ENCODE results near the gene RADIL.

Gene RADIL

GRCh38 chr7:4783762-4784351 lies 99.7 kb downstream of the RADIL start:
- no peak for TF ChIP-seq CTCF (IDR thresholded peaks at IDR 0.05)

GRCh38 chr7:4783292-4783652 lies 100.2 kb downstream of the RADIL start:
- no peak for TF ChIP-seq CTCF (IDR thresholded peaks at IDR 0.05)

GRCh38 chr7:4782333-4783291 lies 100.9 kb downstream of the RADIL start:
- TF ChIP-seq CTCF (IDR thresholded peaks at IDR 0.05): no peak

- TF ChIP-seq CTCF (IDR thresholded peaks at IDR 0.05): no peak
Observed at GRCh38 chr7:4781366-4782069, 102.0 kb downstream of the RADIL start.

- no peak for TF ChIP-seq CTCF (IDR thresholded peaks at IDR 0.05)
Observed at GRCh38 chr7:4779118-4779517, 104.4 kb downstream of the RADIL start.

- TF ChIP-seq CTCF (IDR thresholded peaks at IDR 0.05): no peak
Observed at GRCh38 chr7:4775848-4776623, 107.5 kb downstream of the RADIL start.

- no peak for TF ChIP-seq CTCF (IDR thresholded peaks at IDR 0.05)
Observed at GRCh38 chr7:4775250-4775847, 108.2 kb downstream of the RADIL start, which contains the start of gene AP5Z1. AP5Z1 (plus strand) TSS chr7:4775623; CDS start chr7:4775716, 93 bp downstream.

Data from LNCAP (cell line).